H9 (cell line): Measurements from ENCODE around the gene OR8B4. TPM values are rescaled to one million over a fixed set of nuclear protein-coding genes. Genes with fewer than 3 reads are reported as not detected.

ENCODE experiments used
- DNase-seq: peaks from one replicate; pipeline ENCODE4 v3.0.0-alpha.2; 2017
- H2AFZ ChIP-seq: one replicate; pipeline ENCODE4 v1.6.1; 2013; ENCODE audit warnings: mild to moderate bottlenecking, low read length, control low read depth, moderate library complexity
- H2AK5ac ChIP-seq: 2 replicates; pipeline ENCODE4 v1.6.1; 2013; ENCODE audit warnings: low read length, control low read depth, mixed read lengths; ENCODE audit not compliant: insufficient read length
- H2BK120ac ChIP-seq: one replicate; pipeline ENCODE4 v1.6.1; 2013; ENCODE audit warnings: low read depth, mild to moderate bottlenecking, low read length, control low read depth, inconsistent platforms; ENCODE audit not compliant: poor library complexity, severe bottlenecking
- H2BK12ac ChIP-seq: 2 replicates; pipeline ENCODE4 v1.6.1; 2013; ENCODE audit warnings: low read length, control low read depth, mixed read lengths, low read depth; ENCODE audit not compliant: insufficient read length
- H2BK15ac ChIP-seq: 2 replicates; pipeline ENCODE4 v1.6.1; 2013; ENCODE audit warnings: low read depth, low read length, control low read depth
- H2BK20ac ChIP-seq: one replicate; pipeline ENCODE4 v1.6.1; 2013; ENCODE audit warnings: low read depth, mild to moderate bottlenecking, low read length, control low read depth, inconsistent platforms; ENCODE audit not compliant: poor library complexity, severe bottlenecking
- H2BK5ac ChIP-seq: 2 replicates; pipeline ENCODE4 v1.6.1; 2013; ENCODE audit warnings: low read length, control low read depth, mixed read lengths; ENCODE audit not compliant: insufficient read length
- H3K14ac ChIP-seq: 2 replicates; pipeline ENCODE4 v1.6.1; 2013; ENCODE audit warnings: low read length, control low read depth; ENCODE audit not compliant: insufficient read depth
- H3K18ac ChIP-seq: 2 replicates; pipeline ENCODE4 v1.6.1; 2013; ENCODE audit warnings: low read depth, mild to moderate bottlenecking, mixed read lengths, low read length, control low read depth; ENCODE audit not compliant: insufficient read length
- H3K23ac ChIP-seq: 2 replicates; pipeline ENCODE4 v1.6.1; 2013; ENCODE audit warnings: low read length, control low read depth, mixed read lengths, low read depth; ENCODE audit not compliant: insufficient read length
- H3K23me2 ChIP-seq: 2 replicates; pipeline ENCODE4 v1.6.1; 2013; ENCODE audit warnings: low read depth, mild to moderate bottlenecking, mixed read lengths, low read length, control low read depth; ENCODE audit not compliant: insufficient read length, poor library complexity, severe bottlenecking
- H3K27ac ChIP-seq: 2 replicates; pipeline ENCODE4 v1.5.1; 2013; ENCODE audit warnings: low read length, control low read depth, mixed read lengths, low read depth; ENCODE audit not compliant: insufficient read length
- H3K27me3 ChIP-seq: 2 replicates; pipeline ENCODE4 v1.6.1; 2013; ENCODE audit warnings: low read length, control low read depth, inconsistent platforms; ENCODE audit not compliant: insufficient read depth
- H3K4ac ChIP-seq: 2 replicates; pipeline ENCODE4 v1.6.1; 2013; ENCODE audit warnings: low read depth, mild to moderate bottlenecking, control low read depth, inconsistent platforms, low read length, moderate library complexity
- H3K4me1 ChIP-seq: 2 replicates; pipeline ENCODE4 v1.6.1; 2013; ENCODE audit warnings: low read length, control low read depth, inconsistent platforms; ENCODE audit not compliant: insufficient read depth
- H3K4me2 ChIP-seq: 2 replicates; pipeline ENCODE4 v1.6.1; 2013; ENCODE audit warnings: low read length, control low read depth, mixed read lengths; ENCODE audit not compliant: insufficient read length, insufficient read depth
- H3K56ac ChIP-seq: 2 replicates; pipeline ENCODE4 v1.6.1; 2013; ENCODE audit warnings: low read depth, mild to moderate bottlenecking, mixed read lengths, low read length, control low read depth; ENCODE audit not compliant: insufficient read length
- H3K79me1 ChIP-seq: 2 replicates; pipeline ENCODE4 v1.6.1; 2013; ENCODE audit warnings: low read depth, mild to moderate bottlenecking, moderate library complexity, low read length, control low read depth, inconsistent platforms; ENCODE audit not compliant: insufficient read depth, poor library complexity, severe bottlenecking
- H3K79me2 ChIP-seq: 2 replicates; pipeline ENCODE4 v1.6.1; 2013; ENCODE audit warnings: low read length, control low read depth, inconsistent platforms; ENCODE audit not compliant: insufficient read depth
- H3K9ac ChIP-seq: 2 replicates; pipeline ENCODE4 v1.6.1; 2013; ENCODE audit warnings: low read length, control low read depth, mixed read lengths; ENCODE audit not compliant: insufficient read length; ENCODE audit errors: extremely low read depth
- H3K9me3 ChIP-seq: one replicate; pipeline ENCODE4 v1.6.1; 2013; ENCODE audit warnings: low read depth, low read length, inconsistent platforms; ENCODE audit not compliant: control insufficient read depth
- H3T11ph ChIP-seq: one replicate; pipeline ENCODE4 v1.6.1; 2013; ENCODE audit warnings: mild to moderate bottlenecking, low read length, control low read depth, inconsistent platforms
- H4K20me1 ChIP-seq: one replicate; pipeline ENCODE4 v1.6.1; 2013; ENCODE audit not compliant: control insufficient read depth, insufficient read length, insufficient read depth
- H4K5ac ChIP-seq: 2 replicates; pipeline ENCODE4 v1.6.1; 2013; ENCODE audit warnings: low read depth, mild to moderate bottlenecking, mixed read lengths, low read length, control low read depth; ENCODE audit not compliant: insufficient read length
- H4K8ac ChIP-seq: replicated peaks from 2 replicates; pipeline ENCODE4 v1.6.1; 2013; ENCODE audit warnings: low read length, control low read depth, mixed read lengths, low read depth; ENCODE audit not compliant: insufficient read length
- H4K91ac ChIP-seq: 2 replicates; pipeline ENCODE4 v1.6.1; 2013; ENCODE audit warnings: low read depth, mild to moderate bottlenecking, moderate library complexity, mixed read lengths, low read length, control low read depth; ENCODE audit not compliant: insufficient read length
- H3K27ac Mint-ChIP-seq, 3 experiments: 2 replicates in 2 of 3; 3 replicates in 1 of 3; pipeline ENCODE4 v1.8.0; 2020 to 2021; ENCODE audit warnings: mixed read lengths in 3 of 3, mild to moderate bottlenecking in 1 of 3, moderate library complexity in 1 of 3
- H3K27me3 Mint-ChIP-seq: 2 replicates; pipeline ENCODE4 v1.8.0; 2021; ENCODE audit warnings: low read depth, mild to moderate bottlenecking, moderate library complexity, mixed read lengths
- H3K36me3 Mint-ChIP-seq, 3 experiments: 2 replicates in 2 of 3; 3 replicates in 1 of 3; pipeline ENCODE4 v1.8.0; 2020 to 2021; ENCODE audit warnings: low read depth in 3 of 3, mixed read lengths in 3 of 3; ENCODE audit not compliant: insufficient read depth in 1 of 3
- H3K4me1 Mint-ChIP-seq, 2 experiments: 2 replicates each; pipeline ENCODE4 v1.8.0; 2020; ENCODE audit warnings: mixed read lengths in 2 of 2
- H3K4me3 Mint-ChIP-seq, 2 experiments: 2 replicates in 1 of 2; 3 replicates in 1 of 2; pipeline ENCODE4 v1.8.0; 2020 to 2021; ENCODE audit warnings: mild to moderate bottlenecking in 2 of 2, mixed read lengths in 2 of 2, moderate library complexity in 1 of 2
- H3K9me3 Mint-ChIP-seq, 2 experiments: 2 replicates in 1 of 2; 3 replicates in 1 of 2; pipeline ENCODE4 v1.8.0; 2020; ENCODE audit warnings: mild to moderate bottlenecking in 2 of 2, mixed read lengths in 2 of 2, moderate library complexity in 1 of 2
- WGBS: extraction: QIAGEN DNeasy Blood & Tissue Kit; methylation state at CpG from one replicate; pipeline ENCODE4 v1.1.7; 2013; ENCODE audit warnings: missing lambda C conversion rate, low lambda C conversion rate, mixed read lengths; ENCODE audit not compliant: insufficient read length; ENCODE audit errors: extremely low coverage; 5-methylcytosine and 5-hydroxymethylcytosine counted together
- total RNA-seq: library from RNA; stranded (reverse); gene quantifications from 2 replicates; pipeline ENCODE4 v1.2.1, GENCODE V29; 2021
- TF ChIP-seq, protein P1 (sequence below): fragments of 200-600 bp; sonication (generic); conservative IDR thresholded peaks from 3 replicates; pipeline ENCODE4 v1.8.0; 2021; ENCODE audit warnings: antibody characterized with exemption, mild to moderate bottlenecking

Gene OR8B4
- total RNA-seq, 1 experiment from 2014 or later: not detected

GRCh38 chr11:124434699-124435098 is 10.0 kb upstream of the OR8B4 start:
- peaks cover 2 to 3% of the 10 kb centered on the region in 2 experiments; a peak in 3 of 5 replicates for H3K9me3 Mint-ChIP-seq
- Histone ChIP-seq H2BK20ac (no peak overlapping the region), H3K4me2 (no peak overlapping the region), H4K20me1 (no peaks in the 10 kb centered on the region), H2BK5ac (no peak overlapping the region), H3K27ac (no peak overlapping the region), H3K4ac (no peak overlapping the region), H3K18ac (no peak overlapping the region), H4K8ac (no peak overlapping the region), H2AK5ac (no peak overlapping the region), H3K23ac (no peak overlapping the region), H2AFZ (no peak overlapping the region), H4K91ac (no peak overlapping the region), H3K23me2 (no peaks in the 10 kb centered on the region), H3K27me3 (no peaks in the 10 kb centered on the region), H3K14ac (no peak overlapping the region), H3K79me1 (no peaks in the 10 kb centered on the region), H3K4me1 (no peaks in the 10 kb centered on the region), H2BK12ac (no peak overlapping the region), H3K9me3 (no peaks in the 10 kb centered on the region), H3K56ac (no peak overlapping the region), H3T11ph (no peak overlapping the region), H4K5ac (no peak overlapping the region), H3K9ac (no peak overlapping the region), H3K79me2 (no peaks in the 10 kb centered on the region), H2BK120ac (no peak overlapping the region), H2BK15ac (no peak overlapping the region)
- H3K4me3 Mint-ChIP-seq: no peak overlapping the region
- peaks cover 0 to 1% (median 0%) of the 10 kb centered on the region in 3 experiments; a peak in 1 of 7 replicates for H3K36me3 Mint-ChIP-seq
- peaks cover 6% of the 10 kb centered on the region for H3K27me3 Mint-ChIP-seq
- DNase-seq: no peak
- TF ChIP-seq, protein P1, sequence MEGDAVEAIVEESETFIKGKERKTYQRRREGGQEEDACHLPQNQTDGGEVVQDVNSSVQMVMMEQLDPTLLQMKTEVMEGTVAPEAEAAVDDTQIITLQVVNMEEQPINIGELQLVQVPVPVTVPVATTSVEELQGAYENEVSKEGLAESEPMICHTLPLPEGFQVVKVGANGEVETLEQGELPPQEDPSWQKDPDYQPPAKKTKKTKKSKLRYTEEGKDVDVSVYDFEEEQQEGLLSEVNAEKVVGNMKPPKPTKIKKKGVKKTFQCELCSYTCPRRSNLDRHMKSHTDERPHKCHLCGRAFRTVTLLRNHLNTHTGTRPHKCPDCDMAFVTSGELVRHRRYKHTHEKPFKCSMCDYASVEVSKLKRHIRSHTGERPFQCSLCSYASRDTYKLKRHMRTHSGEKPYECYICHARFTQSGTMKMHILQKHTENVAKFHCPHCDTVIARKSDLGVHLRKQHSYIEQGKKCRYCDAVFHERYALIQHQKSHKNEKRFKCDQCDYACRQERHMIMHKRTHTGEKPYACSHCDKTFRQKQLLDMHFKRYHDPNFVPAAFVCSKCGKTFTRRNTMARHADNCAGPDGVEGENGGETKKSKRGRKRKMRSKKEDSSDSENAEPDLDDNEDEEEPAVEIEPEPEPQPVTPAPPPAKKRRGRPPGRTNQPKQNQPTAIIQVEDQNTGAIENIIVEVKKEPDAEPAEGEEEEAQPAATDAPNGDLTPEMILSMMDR: no peak
- no peaks in the 10 kb centered on the region for H3K4me1 Mint-ChIP-seq
- no peak overlapping the region for H3K27ac Mint-ChIP-seq
- WGBS: no CpG with 5 or more reads among the region's 2 CpGs
